ENCODE data around the gene MYO15B.

DNA sequence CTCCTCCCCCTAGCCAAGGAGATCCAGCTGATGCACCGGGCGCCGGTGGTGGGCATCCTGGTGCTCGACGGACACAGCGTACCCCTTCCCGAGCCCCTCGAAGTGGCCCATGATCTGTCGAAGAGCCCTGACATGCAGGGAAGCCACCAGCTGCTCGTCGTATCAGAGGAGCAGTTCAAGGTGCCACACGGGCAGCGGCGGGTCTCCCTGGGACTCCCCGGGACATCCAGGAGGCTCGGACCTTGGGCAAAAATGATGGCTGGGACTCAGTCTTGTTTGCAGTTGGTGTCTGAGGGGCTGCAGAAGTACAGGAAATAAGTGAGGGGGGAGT lies 15.8 kb upstream of the MYO15B start:
- TF ChIP-seq, protein P1, sequence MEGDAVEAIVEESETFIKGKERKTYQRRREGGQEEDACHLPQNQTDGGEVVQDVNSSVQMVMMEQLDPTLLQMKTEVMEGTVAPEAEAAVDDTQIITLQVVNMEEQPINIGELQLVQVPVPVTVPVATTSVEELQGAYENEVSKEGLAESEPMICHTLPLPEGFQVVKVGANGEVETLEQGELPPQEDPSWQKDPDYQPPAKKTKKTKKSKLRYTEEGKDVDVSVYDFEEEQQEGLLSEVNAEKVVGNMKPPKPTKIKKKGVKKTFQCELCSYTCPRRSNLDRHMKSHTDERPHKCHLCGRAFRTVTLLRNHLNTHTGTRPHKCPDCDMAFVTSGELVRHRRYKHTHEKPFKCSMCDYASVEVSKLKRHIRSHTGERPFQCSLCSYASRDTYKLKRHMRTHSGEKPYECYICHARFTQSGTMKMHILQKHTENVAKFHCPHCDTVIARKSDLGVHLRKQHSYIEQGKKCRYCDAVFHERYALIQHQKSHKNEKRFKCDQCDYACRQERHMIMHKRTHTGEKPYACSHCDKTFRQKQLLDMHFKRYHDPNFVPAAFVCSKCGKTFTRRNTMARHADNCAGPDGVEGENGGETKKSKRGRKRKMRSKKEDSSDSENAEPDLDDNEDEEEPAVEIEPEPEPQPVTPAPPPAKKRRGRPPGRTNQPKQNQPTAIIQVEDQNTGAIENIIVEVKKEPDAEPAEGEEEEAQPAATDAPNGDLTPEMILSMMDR (IDR thresholded peaks at IDR 0.05), result no peak
- no peak for TF ChIP-seq POLR2A (IDR thresholded peaks at IDR 0.05)

Measured in adrenal gland (tissue), 5 donors.